GM12892 (cell line): ENCODE data around the gene SLC22A25.

Experiments used
- POLR2A ChIP-seq: IDR thresholded peaks from 2 replicates; pipeline ENCODE4 v1.6.1; 2011; ENCODE audit warnings: low read depth, low read length, control low read depth
- POLR2AphosphoS5 ChIP-seq: IDR thresholded peaks from 2 replicates; pipeline ENCODE4 v1.6.1; 2011; ENCODE audit warnings: low read depth, low read length, control low read depth

GRCh38 chr11:63227521-63228107 lies 15.8 kb downstream of the SLC22A25 start:
- TF ChIP-seq POLR2A (no peak), POLR2AphosphoS5 (no peak)
